ENCODE measurements around the gene HDLBP.

HDLBP gene

DNA sequence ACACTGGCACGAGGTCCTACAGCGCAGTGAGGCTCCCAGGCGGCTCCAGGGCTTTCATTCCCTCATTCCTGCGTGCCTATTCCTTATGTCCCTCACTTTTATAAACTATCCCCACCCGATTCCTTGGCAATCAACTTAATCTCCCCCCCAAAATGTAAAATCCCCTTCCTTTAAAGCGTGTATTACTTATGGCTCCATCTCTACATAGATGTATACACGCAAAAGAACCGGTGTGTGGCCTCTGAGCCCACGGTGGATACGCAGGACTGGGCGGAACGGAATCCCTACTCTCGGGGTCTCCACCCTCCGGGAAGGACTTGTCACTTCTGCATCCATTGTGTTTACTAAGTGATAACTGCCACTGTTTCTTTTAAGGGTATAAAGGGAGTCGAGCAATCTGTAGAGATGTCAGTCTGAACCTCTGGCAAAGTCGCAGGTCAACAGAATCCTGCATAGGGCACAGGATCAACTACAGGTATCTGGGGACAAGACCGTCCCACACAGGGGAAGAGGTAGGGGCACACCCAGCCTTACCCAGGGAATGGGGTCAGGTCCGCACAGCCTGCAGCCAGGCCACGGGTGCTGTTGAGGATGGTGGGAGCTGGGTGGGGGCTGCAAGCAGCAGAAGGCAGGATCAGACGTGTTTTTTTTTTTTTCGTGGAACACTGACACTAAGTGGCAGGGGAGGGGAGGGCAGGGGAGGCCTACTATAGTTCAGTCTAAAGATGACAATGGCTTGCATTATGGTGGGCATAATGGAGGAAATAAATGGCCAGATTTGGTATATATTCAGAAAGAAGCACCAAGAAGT is 42.1 kb downstream of the HDLBP start:
- DNase-seq = no peak

DNA sequence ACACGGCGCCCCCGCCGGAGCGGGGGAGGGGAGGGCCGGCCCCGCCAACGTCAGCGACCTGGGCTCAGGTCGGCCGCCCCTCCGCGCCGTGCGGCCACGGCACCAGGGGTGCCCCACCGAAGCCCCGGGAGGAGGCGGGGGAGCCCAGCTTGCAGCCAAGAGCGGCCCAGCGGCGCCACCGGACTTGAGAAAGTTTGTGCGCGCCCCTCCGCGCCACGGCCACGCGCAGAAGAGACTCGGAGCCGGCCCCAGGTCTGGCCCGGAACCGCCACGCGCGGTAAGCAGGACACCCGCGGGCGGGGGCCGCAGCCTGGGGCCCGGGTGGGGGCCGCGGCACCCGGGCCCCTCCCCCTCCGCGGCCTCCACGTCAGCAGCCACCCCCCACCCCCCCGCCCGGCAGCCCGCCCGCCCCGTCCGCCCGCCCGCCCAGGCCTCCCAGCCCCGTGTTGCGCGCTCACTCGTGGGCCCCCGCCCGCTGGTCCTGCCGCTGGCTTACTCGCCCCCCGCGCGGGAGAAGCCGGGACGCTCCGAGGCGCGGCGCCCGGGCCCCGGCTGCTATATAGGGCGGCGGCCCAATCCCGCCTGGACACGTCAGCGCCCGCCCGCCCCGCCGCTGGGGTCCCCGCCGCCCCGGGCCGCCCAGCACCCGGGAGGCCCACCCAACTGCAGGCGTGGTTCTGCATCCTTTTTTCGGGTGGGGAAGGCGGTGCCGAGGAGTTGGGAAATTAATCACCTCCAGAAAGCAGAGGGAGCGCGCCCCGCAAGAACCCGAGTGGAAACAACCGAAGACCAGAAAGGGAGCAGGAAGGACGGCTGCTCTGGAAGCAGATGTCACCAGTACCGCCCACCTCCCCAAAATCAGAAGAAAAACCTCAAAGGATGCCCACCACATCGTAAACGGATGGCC is 42.9 kb downstream of the HDLBP start:
- no peak for DNase-seq

DNA sequence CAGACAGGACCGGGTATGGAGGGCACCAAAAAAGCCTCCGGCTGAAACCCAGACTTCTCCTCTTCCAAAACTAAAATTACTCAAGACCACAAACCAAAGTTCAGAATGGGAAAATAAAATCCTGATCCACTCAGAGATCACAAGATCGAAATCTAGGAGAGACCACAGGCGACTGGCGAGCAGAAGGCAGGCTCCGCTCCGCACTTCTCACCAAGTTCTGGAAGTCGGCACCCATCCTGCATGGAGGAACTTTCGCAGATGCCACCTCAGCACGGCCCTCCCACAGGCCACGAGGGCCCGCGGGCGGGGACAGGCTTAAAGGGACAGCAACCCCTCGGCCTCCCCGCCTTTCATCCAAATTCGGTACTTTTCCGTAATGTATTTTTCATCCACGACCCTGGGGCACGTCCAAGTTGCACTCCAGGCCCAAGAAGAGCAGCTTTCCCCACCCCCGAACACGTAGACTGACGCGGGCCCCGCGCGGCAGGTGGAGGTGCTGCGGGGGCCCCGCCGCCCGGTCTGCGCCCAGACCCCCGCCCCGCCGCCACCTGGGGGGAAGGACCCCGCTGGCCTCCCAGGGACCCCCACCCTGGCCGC is 43.7 kb downstream of the HDLBP start:
- DNase-seq = no peak

DNA sequence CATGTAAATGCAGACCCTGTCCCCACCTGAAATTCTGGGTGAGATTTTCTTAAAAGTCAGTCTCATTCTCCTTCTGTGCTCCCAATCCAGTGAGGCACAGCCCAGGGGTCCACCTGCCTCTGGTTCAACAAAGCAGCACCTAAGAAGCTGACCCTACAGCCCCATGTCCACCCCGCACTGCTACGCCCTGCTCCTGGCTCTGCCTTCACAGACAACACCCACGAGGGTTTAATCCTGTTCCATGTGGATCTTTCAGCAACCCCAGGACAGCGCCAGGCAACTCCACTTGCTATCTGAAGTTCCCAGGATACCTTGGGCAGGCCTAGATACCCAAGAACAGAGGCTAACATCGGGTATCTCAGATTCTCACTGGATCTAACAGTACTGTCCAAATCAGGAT is 44.9 kb downstream of the HDLBP start:
- DNase-seq = no peak

DNA sequence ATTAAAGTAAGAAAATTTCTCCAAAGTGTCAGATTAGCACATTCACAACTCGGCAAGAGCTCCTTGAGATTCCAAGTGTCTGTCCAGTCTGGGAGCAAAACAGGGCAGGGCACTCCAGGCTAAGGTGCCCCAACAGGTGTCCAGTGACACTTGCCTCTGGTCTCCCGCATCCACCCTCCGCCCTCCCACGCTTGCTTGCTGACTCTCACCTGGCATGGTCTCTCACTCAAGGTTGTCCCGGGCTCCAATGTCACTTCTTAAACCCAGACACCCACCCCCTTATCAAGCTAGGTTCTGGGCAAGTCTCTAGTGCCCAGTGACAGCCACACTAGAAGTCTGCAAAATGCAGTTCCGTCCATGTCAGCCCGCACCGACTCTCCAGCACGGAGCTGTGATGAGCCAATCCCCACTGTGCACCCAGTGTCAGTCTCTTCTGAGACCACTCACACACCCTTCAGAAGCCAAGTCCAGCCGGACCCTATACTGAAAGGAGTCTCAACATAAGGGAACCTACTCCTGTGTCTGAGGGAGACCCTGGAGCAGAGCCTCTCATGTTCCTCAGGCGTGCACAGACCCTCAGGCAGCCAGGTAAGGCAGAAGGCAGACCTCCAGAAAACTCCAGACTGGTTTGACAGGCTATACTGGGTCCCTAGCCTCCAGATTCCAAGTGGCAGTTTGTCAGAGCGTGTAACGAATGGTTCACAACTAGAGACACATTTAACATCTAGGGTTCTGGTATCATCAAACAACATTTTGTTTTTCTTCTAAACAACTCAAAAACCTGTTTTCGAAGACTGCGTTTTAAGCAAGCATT is 45.6 kb downstream of the HDLBP start:
- no peak for DNase-seq

DNA sequence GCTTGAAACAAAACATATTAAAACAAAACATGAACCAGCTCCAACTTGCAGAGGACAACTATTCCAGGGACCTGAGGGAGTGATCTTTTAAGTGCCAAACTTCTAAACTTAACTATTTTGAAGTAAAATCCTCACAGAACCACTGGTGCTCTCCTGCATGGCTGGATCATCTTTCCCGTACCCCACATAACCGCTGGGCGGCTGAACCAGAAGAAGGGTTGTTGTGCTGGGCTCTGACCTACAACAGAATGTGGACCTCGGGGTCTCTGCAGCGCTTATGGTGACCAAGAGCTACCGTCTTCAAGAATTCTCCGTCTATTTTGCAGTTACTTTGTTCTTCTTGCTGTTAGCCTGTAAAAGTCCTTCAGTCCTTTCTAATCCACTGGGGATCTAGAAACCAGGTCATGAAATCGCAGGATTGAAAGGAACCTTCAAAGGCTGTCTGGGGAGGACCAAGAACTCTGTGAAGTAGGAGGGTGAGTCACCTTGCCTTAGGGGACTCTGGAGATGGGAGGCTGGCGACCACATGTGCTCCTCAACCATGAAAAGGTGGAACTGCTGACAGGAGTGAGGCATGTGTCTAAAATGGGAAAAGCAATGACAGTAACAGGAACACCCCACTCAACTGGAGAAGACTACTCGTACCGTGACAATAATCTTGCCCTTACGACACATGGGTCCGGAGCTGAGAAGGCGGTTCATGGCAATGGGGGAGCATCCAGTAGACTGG is 46.6 kb downstream of the HDLBP start:
- DNase-seq = no peak

DNA sequence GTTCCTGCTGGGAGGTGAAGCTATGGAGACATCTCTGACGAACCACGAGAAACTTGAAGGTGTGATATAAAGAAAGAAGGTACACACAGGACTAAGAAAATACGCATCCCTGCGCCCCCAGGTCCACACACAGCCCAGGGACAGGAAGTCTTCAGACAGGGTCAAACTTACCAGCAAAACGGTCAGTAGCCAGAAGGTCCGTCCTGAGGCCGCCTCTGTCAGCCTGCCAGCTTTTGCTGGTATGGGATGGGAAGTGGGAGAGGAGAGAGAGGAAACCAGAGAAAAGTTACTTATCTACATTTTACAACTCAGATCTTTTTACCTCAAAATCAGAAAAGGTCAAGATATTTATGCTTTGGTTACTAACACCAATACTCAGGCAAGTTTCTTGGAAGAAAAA is 47.2 kb downstream of the HDLBP start:
- no peak for DNase-seq

DNA sequence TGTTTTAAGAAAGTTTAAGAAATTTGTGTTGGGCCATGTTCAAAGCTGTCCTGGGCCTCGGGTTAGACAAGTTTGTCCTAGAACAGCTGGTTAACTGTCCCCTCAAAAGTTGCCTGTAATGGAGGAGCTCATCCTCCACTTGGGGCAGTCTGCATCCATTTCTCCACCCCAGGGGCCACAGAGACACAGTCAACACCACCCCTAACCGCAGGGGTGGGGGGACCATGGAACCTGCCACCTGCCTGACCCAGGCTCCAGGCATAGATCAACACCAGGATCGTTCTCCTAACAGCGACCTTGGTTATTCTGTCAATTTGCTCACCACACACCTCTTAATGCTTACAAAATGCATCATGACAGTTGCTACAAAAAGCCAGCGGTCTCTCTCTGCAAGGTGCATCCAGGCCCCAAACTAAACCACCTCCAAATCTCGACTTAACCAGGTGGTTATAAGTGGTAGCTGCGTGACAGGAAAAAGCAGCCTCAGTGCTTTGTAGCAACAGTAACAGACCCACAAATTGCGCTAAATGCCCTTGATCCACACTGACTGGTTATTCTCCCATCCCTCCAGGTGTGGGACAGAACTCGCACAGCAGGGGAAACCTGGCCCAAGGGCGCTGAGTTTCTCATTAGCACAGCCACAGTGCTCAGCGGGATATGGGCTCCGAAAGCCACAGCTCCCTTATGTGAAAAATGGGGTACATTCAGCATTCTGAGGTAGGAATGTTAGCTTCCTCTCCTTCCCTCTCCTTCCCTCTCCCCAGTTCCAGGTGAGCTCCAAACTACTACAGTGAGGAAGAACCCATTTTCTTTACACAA is 48.0 kb downstream of the HDLBP start:
- DNase-seq = no peak

DNA sequence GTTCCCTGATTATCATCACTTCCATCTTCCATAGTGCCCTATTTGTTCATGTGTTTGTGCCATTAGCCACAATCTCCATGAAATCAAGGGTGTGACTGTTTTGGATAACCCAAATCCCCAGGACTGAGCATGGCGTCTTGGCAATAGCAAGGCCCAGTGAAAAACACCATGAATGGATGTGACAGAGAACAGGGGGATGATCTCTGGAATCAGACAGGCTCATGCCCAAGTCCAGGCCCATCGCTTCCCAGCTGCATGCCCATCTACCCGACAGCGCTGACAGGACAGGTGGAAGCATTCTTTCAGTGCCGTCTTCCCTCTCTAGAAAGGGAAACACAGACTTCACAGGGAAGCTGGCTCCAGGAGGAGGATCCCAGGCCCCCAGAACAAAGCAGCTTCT is 50.0 kb downstream of the HDLBP start:
- no peak for DNase-seq

DNA sequence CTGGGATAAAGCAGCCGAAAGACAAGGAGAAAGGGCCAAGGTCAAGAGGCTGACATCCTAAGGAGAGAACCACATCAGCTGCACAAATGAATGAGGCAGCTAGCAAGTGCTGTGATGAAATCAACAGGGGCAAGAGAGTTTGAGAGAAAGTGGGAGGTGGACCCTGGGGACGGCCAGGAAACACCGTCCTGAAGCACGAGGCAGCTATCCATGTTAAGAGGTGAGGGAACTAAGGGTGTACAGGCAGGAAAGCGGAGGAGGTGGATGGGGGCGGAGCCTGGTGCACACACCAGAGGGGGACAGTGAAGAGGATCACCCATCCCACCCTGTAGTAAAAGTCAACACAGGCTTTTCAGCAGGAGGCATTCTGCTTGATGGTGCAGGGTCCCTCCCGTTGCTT is 52.4 kb downstream of the HDLBP start:
- DNase-seq = no peak

DNA sequence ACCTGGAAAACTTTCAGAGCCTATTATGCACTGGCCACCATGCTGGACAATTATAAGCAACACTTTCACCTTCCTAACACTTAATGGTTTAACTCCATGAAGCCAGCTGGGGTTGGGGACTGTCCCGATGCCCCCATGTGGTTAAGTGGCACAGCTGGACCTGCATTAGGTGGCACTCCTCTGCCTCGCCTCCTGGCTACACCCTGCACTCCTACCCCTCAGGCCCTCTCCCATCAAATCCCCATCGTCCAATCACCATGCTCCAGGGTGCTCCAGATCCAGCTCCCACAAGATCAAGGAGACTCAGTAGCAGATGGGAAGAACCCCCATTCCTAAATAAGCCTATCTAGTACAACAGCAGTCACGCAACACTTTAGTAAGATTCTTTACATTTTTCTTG is 53.8 kb downstream of the HDLBP start:
- DNase-seq = no peak

DNA sequence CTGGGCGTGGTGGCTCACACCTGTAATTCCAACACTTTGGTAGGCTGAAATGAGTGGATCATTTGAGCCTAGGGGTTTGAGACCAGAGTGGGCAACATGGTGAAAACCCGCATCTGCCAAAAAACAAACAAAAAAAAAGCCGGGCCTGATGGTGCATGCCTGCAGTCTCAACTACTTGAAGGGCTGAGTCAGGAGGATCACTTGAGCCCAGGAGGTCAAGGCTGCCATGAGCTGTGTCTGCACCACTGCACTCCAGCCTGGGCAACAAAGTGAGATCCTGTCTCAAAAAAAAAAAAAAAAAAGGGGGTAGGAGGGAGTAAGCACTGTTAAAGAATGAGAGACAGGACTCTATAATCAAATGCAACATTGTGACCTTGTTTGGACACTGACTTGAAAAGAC is 54.6 kb downstream of the HDLBP start:
- DNase-seq = no peak

DNA sequence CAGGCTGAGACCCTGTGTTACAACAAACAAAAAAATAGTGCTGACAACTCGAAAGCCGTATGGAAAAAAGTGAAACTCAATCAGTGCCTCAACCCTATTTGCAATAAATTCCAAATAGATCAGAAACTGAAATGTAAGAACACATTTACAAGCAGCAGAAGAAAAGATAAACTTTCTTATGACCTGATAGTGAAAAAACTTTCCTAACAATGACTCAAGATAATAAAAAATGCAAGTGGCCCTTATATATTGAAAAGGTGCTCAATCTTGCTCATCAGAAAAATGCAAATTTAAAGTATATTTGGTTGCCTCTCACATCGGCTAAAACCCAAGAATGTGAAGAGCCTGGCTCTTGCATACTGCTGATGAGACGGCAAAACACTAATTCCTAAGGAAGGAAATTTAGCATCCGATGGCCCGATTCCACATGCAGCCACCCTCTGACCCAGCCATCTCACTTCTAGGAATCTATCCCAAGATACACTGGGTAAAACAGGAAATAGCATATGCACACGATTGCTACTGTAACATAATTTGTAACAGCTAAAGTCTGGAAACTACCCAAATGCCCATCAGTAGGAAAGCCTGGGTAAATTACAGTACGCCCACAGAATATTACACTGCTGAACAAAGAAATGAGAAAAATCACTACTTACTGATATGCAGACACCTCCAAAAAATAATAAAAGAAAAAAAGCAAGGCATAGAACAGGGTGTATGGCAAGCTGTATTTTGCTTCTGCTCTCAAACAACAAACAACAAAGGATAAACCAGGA is 56.8 kb downstream of the HDLBP start:
- no peak for DNase-seq

DNA sequence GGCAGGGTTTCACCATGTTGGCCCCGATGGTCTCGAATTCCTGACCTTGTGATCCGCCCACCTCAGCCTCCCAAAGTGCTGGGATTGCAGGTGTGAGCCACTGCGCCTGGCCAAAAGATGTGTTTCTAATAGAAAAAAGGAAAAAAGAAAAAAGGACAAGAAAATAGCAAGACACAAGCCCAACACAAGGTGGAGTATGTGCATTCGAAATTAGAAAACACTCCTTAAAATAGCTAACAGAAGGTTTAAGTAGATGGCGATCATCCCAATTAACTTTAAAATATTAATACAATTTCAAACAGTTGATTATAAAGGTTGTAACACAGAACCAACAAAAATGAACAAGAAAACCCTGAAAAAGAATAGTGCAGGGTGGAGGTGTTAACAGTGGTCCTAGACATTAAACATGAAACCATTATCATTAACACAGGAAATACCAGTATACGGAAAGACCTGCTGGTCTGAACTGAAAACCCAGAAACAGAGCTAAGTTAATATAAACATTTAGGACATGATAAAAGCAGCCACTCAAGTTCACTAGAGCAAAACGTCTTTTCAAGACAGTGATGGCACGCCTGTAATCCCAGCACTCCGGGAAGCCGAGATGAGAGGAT is 57.9 kb downstream of the HDLBP start:
- no peak for DNase-seq

DNA sequence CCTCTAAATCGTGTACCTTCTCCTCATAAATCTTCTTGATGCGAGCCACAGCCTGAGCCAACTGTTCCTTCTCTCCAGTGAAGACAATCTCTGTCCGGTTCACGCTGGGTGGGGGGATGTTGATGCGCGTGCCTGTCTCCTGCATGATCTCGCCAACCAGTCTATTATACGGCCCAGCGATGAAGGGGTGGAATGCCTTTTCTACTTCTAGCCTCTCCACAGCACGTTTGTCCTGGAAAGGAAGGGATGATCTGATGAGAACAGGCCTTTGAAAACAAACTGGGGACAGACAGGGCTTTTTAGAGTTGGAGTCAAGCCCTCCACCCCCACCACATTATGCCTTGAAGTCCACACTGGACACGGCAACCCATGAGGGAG is 59.3 kb downstream of the HDLBP start:
- no peak for DNase-seq

DNA sequence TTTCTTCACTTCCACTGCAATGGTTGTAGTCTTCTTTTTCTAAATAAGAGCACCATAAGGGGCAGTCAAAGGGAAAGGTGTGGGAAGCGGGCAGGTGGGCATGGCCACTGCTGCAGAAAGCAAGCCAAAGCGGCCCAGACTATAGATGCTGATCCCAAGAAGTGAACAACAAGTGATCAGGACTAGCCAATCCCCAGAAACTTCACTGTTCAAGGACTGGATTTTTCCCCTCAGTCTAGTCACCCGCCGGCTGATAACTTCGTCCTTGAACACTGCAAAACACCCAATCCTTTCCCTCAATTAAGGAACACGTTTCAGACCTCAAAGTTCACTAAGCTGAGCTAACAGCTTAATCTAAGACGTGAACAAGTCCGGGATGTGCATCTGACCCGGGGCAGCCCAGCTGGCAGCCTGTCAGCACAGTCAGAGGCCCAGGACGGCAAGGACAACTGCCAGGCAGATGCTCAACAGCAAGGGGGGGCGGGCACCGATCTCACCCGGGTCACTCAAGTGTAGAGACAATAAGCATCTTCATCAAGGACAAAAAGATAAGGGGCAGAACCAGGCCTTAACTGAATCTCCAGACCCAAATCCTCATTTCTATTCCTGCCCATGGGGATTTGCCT is 59.8 kb downstream of the HDLBP start:
- DNase-seq = no peak

DNA sequence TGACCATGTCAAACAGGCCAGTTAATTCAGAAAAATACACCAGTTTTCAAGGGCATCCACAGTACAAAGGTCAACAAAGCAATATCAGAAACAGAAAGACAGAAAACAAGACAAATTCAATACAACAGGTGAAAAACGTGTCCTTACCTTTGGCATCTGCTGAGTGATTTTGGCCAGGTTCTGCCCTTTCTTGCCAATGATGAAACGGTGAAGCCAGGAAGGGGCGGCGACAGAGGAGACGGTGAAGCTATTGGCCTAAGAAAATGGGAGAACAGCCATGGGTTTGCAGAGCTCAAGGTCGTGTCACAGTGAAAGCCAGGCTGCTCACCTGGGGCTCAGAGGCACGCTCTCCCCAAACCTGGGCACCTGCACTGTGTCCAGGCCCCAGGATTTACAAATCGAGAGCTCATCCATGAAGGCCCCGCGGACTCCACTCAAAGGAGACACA is 60.5 kb downstream of the HDLBP start:
- no peak for DNase-seq

DNA sequence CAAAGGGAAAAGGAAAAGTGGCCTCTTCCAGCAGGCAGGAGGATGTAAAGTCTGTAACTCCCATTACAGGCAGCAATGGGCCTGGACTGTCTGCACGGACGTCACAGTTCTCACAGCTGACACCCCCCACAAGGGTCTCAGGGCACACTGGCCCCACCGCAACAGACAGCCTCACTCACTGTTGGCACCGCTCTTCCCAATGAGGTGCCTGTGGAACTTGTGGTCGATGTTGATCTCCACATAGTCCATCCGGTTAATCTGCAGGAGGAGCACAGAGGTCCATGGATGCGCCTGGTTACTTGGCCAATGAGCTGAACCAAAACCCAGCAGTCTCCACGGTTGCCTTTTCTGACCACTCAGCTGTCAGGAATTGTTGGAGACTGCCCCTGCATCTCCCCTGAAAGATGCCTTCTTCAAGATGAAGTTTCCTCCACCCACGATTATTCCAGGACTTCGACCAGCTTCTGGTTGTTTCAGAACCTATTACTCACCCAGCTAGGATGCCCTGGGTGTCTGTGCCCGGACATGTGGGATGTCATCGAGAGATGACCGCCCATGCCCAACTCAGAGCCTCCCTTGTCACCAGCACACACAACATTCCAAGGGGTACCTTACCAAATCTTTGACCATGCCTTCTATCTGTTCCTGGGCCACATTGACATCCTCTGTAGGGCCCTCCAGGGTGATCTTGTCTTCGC is 62.5 kb downstream of the HDLBP start:
- DNase-seq = no peak

DNA sequence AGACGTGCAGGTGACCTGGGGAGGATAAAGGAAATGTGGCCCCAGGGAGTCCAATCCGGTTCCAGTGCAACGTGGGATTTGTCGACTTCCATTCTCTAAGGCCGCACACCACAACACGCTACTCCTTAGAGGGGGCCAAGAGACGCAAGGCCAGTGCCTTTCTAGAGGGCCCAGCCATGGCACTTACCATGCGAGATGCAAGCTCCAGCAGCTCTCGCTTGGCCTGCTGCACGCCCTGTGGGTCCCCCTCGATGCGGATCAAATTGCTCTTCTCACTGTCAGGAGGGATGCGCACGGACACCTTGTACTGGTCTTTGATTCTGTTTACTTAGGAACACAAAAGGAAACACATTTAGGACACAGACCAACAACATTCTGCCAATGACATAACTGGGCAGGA is 65.8 kb downstream of the HDLBP start:
- no peak for DNase-seq
